Calu3 (cell line): ENCODE data around the gene TRIM36. TPM values are rescaled to one million over a fixed set of nuclear protein-coding genes. Genes with fewer than 3 reads are reported as not detected.

ENCODE experiments used
- BruUV-seq: library from RNA; stranded (reverse); fragments of 400-500 nt; replicated peaks from 2 replicates; lab custom pipeline; 2021; lab: Mats Ljungman, UMichigan
- CTCF ChIA-PET: fragments of 300-600 bp; sonication (Branson Sonifier 250); formaldehyde crosslinking; loops from one replicate; lab custom pipeline; 2022; ENCODE audit warnings: antibody characterized with exemption; lab: Charles Lee
- DNase-seq: peaks from one replicate; pipeline ENCODE4 v3.0.0; 2022
- H3K27ac Mint-ChIP-seq: one replicate; pipeline ENCODE4 v1.8.0; 2022; ENCODE audit warnings: mixed read lengths; ENCODE audit not compliant: unreplicated experiment
- H3K27me3 Mint-ChIP-seq: one replicate; pipeline ENCODE4 v1.8.0; 2022; ENCODE audit warnings: mixed read lengths; ENCODE audit not compliant: unreplicated experiment
- H3K36me3 Mint-ChIP-seq: one replicate; pipeline ENCODE4 v1.8.0; 2022; ENCODE audit warnings: mild to moderate bottlenecking, moderate library complexity, mixed read lengths; ENCODE audit not compliant: insufficient read depth, unreplicated experiment
- H3K4me1 Mint-ChIP-seq: one replicate; pipeline ENCODE4 v1.8.0; 2022; ENCODE audit warnings: mild to moderate bottlenecking, low read depth, mixed read lengths; ENCODE audit not compliant: unreplicated experiment
- H3K4me3 Mint-ChIP-seq: one replicate; pipeline ENCODE4 v1.8.0; 2022; ENCODE audit warnings: mild to moderate bottlenecking, low read depth, moderate library complexity, mixed read lengths; ENCODE audit not compliant: unreplicated experiment
- H3K9me3 Mint-ChIP-seq: one replicate; pipeline ENCODE4 v1.8.0; 2022; ENCODE audit warnings: low read depth, mixed read lengths; ENCODE audit not compliant: unreplicated experiment
- intact Hi-C: fragments of 100-400 bp; cut with micrococcal nuclease; formaldehyde crosslinking; loops from one replicate; pipeline ENCODE4 v1.10.0; 2022; ENCODE audit not compliant: unreplicated experiment
- total RNA-seq: library from RNA; stranded (reverse); gene quantifications from 2 replicates; pipeline ENCODE4 v1.2.3, GENCODE V29; 2022
- TF ChIP-seq, protein P1 (sequence below): fragments of 200-600 bp; IDR thresholded peaks from one replicate; pipeline ENCODE4 v1.8.0; 2022; ENCODE audit warnings: antibody characterized with exemption; ENCODE audit not compliant: unreplicated experiment

The TRIM36 gene
- total RNA-seq, 1 experiment from 2014 or later = 4.4 TPM

DNA sequence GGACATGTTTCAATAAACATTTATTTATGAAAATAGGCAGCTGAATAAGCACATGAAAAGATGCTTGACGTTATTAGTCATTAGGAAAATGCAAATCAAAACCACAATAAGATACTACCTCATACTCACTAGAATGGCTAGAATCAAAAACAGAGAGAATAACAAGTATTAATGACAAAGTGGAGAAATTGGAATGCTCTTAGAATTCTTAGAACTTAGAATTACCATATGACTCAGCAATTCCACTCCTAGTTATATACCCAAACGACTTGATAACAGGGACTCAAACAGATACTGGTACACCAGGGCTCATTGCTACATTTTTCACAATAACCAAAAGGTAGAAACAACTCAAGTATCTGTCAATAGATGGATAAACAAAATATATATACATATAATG lies 15.1 kb upstream of the TRIM36 start:
- Mint-ChIP-seq H3K36me3 (peaks cover 6% of the 10 kb centered on the region), H3K27me3 (peaks cover 30% of the 10 kb centered on the region), H3K9me3 (no peaks in the 10 kb centered on the region), H3K27ac (no peak overlapping the region), H3K4me1 (no peaks in the 10 kb centered on the region), H3K4me3 (no peak overlapping the region)
- TF ChIP-seq, protein P1, sequence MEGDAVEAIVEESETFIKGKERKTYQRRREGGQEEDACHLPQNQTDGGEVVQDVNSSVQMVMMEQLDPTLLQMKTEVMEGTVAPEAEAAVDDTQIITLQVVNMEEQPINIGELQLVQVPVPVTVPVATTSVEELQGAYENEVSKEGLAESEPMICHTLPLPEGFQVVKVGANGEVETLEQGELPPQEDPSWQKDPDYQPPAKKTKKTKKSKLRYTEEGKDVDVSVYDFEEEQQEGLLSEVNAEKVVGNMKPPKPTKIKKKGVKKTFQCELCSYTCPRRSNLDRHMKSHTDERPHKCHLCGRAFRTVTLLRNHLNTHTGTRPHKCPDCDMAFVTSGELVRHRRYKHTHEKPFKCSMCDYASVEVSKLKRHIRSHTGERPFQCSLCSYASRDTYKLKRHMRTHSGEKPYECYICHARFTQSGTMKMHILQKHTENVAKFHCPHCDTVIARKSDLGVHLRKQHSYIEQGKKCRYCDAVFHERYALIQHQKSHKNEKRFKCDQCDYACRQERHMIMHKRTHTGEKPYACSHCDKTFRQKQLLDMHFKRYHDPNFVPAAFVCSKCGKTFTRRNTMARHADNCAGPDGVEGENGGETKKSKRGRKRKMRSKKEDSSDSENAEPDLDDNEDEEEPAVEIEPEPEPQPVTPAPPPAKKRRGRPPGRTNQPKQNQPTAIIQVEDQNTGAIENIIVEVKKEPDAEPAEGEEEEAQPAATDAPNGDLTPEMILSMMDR = no peak
- no TSS peak for BruUV-seq
- no peak for DNase-seq
- CTCF ChIA-PET = interaction anchor here (0.6 to 0.7 kb wide), 2 partner anchors 1552 to 1800 kb away, joined by 4 to 5 read pairs; no protein-coding TSS in a partner anchor
- intact Hi-C loops = loop anchor here (5.0 kb wide), 1 partner anchor 87 kb away; no protein-coding TSS in a partner anchor

GRCh38 chr5:115181757-115182156 lies 12.0 kb upstream of the TRIM36 start:
- TF ChIP-seq, protein P1 = no peak
- DNase-seq = no peak
- BruUV-seq = no TSS peak
- H3K9me3 Mint-ChIP-seq = no peaks in the 10 kb centered on the region
- CTCF ChIA-PET = no interaction called here
- H3K27me3 Mint-ChIP-seq = peaks cover 53% of the 10 kb centered on the region
- peaks cover 15% of the 10 kb centered on the region for H3K36me3 Mint-ChIP-seq
- no peaks in the 10 kb centered on the region for H3K4me1 Mint-ChIP-seq
- intact Hi-C loops = loop anchor here (5.0 kb wide), 1 partner anchor 84 kb away; no protein-coding TSS in a partner anchor
- H3K4me3 Mint-ChIP-seq = no peak overlapping the region
- no peak overlapping the region for H3K27ac Mint-ChIP-seq

DNA sequence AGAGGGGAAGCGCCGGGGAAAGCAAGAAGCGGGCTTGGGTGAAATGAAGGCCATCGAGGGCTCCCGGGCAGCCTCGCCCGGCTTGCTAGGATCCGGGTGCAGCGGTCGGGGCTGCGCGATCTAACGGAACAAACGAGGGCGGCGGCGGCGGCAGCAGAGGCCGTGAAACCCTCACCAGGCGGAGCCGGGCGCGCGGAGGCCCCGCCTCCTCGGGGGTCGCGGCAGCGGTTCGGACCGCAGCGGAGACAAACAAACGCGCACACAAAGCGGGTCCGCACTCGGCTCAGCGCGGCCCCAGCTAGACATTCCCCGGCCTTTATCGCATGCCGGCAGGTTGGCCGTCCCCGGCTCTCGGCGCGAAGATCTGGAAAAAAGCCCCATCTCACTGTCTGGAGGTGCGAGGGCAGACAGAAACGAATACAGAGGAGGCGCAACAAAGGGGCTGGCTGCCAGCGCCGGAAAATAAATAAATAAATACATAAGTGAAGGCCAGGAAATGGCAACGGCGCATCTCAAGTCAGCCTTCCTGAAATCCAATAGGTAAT lies 10.5 kb upstream of the TRIM36 start:
- Mint-ChIP-seq H3K27ac (no peak overlapping the region), H3K9me3 (no peaks in the 10 kb centered on the region), H3K4me3 (peak overlapping the region; percentile 86), H3K4me1 (no peaks in the 10 kb centered on the region), H3K36me3 (peaks cover 15% of the 10 kb centered on the region), H3K27me3 (peaks cover 53% of the 10 kb centered on the region)
- TF ChIP-seq, protein P1 = no peak
- CTCF ChIA-PET = no interaction called here
- intact Hi-C loops = loop anchor here (5.0 kb wide), 1 partner anchor 83 kb away; no protein-coding TSS in a partner anchor
- DNase-seq = peak; percentile 38
- no TSS peak for BruUV-seq

DNA sequence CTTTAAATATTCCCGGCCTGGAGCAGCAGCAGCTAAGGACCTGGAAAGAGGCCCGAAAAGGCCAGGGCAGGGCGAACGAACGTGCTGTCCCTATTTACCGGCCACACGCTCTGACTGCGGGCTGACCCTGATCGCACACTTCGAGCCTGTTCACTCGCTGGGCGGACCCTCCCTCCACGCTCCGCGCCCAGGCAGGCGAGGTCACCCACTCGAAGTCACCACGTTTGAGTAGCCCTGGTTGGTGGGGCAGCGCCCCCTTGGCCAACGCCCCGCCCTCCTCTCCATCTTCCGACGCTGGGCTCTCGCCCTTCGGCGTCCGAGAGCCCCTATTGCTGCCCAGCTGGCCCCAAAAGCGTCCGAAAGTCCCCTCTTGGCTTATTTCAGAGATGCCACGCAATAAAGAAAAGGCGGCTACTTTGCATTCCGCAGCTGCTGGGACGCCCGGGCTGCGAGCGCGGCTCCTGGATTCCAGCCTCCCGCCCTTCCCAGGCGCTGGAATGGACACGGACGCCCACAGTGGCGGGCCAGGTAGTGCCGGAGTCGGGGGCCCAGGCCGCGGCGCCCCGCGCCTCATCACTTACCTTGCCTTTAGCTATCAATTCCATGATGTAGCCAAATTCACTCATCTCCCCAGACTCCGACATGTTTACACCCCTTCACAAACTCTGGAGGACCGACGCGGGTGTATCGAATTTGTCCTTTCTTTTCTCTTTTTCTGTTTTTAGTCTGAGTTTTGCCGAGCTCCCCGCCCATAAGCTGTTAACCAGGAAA lies 9.9 kb upstream of the TRIM36 start:
- Mint-ChIP-seq H3K27me3 (peaks cover 53% of the 10 kb centered on the region), H3K27ac (no peak overlapping the region), H3K4me1 (no peaks in the 10 kb centered on the region), H3K4me3 (peak overlapping the region; percentile 86), H3K9me3 (no peaks in the 10 kb centered on the region), H3K36me3 (peaks cover 15% of the 10 kb centered on the region)
- peak; percentile 28 for DNase-seq
- CTCF ChIA-PET = no interaction called here
- TF ChIP-seq, protein P1 = no peak
- BruUV-seq = no TSS peak
- intact Hi-C loops = loop anchor here (5.0 kb wide), 1 partner anchor 82 kb away; no protein-coding TSS in a partner anchor
